ENCODE measurements around the gene POTEB3.
"Not testable (repeated sequence)": the region's sequence is repeated elsewhere in the genome, so short reads cannot be mapped to it uniquely, and the experiment has no call there.

POTEB3 gene

DNA sequence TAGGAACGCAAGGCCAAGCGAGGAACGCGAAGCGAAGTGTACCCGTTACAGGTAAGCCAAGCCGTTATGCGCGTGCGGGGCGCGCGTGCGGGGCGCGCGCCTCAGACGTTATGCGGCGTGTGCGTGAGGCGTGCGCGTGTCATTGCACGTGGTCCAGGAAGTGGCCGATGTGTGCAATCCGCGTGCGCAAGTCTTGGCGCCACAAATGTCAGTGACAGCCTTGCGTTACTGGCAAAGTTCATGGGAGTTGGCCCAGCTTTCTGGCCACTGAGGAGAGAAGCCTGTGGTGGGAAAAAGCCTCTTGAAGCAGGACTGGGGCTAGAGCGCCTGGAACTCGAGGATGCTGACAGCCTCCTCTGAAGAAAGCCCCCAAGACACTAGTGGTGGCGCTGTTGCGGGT is at the start of gene POTEB3:
Gene POTEB3 (minus strand): TSS at position 101 of the 400 bp plus-strand sequence. CDS start 488 bp downstream, outside the sequence.
- DNase-seq (ENCODE audit: low spot score): not testable (repeated sequence)

DNA sequence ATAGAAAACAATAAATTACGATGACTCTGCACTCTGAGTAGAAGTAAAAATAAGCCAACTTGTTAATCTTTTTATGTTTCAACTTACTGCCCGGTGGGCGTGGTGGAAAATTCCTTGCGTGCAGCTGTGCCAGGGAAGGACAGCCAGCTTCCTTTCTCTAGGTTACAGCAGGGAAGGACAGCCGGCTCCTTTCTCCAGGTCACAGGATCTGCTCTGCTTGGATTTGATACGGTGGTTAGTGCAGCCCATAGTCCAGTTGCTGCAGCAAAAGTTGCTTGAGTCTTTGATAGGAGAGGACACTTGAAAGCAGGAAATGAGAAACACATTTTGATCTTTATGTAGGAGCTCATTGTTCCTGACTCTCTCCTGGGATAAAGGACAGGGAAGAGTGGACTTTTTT is 13.4 kb upstream of the POTEB3 start:
- DNase-seq (ENCODE audit: low spot score): not testable (repeated sequence)

DNA sequence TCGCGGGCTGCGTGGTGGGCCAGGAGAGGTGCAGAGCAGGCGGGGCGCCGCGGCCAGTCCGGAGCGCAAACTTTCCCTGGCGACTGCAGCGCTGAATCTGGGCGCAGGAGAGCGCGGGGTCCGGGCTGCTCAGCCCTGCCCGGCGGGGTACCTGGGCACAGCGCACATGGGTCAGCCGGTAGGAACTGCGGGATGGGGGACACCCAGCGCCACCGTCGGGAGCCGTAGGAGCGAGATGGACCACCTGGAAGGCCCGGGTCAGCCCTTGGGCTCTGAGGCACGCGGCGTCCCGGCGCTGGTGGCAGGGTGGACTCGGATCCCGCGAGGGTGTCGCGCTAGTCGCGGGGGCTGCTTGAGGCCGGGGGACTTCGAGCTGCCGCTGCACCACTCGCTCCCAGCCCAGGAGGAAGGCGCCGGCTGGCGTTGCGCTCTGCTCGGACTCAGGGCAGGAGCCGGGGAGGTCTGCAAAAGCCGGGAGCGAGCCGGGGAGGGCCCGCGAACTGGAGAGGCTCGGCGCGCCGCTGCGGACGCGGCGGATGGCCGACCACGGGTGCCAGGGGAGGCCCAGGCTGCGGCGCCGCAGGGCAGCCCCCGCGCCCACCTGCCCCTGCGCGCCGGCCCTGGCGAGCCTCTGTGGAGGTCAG is 11.7 kb upstream of the POTEB3 start:
- DNase-seq (ENCODE audit: low spot score): not testable (repeated sequence)

DNA sequence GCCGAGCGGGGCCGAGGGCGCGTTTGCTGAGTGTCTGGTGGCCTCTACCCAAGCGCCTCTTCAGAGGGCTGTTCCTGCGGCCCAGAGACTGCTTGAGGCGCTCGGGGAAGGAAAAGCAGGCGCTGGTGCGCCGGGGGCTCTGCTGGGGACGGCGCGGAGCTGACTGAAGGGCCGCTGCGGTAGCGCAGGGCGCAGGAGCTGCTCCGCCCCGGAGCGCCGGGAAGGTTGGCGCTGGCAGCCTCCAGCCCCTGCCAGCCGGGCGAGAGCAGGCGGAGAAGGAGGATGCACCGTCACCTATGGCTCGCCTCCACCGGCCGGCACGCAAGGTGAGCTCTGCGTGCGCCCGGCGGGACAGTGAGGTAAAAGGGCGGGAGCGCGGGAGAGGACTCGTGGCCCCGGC is 11.2 kb upstream of the POTEB3 start:
- not testable (repeated sequence) for DNase-seq (ENCODE audit: low spot score)

DNA sequence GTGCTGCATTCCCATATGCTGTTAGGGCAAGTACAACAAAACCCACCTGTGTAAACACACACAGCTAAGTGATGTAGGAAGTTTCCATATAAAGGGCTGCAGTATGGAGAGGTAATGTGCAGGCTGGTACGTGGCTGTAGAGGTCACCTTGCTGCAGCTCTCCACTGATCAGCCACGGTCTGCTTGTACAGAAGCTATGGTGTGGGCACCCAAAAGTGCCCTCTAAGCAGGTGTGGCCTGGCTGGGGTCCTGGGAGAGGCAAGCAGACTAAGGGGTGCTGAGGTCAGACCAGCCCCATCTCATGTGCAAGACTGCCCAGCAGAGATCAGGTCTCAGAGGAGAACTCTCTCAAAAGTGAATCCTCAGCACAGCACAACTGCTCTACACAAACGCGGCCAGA is 32.9 kb downstream of the POTEB3 start:
- not testable (repeated sequence) for DNase-seq (ENCODE audit: low spot score)

DNA sequence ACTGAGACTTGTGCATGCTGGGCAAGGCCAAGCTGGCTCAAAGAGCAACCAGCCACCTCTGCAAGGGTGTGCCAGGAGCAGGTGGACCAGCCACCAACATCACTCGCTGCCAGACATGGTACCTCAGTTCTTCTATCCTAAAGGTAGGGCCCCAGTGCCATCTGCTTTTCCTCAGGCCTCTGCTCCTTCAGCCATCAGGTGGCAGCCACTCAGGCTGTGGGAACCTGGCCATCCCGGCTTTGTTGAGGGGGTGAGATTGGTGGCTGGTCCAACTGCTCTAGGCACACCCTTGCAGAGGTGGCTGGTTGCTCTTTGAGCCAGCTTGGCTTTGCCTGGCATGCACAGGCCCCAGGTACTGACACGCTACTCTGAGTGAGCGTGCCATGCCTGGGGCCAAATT is 38.8 kb downstream of the POTEB3 start:
- DNase-seq (ENCODE audit: low spot score): not testable (repeated sequence)

DNA sequence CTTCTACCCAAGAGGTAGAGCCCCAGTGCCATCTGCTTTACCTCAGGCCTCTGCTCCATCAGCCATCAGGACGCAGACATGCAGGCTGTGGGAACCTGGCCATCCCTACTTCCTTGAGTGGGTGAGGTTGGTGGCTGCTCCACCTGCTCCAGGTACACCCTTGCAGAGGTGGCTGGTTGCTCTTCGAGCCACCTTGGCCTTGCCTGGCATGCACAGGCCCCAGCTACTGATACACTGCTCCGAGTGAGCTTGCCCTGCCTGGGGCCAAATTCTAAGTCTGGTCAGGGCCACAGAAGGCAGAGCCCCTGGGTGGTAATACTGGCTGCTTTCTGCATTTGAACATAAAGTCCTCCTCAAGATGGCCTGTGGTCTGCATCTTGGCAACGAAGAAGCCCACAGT is 41.2 kb downstream of the POTEB3 start:
- DNase-seq (ENCODE audit: low spot score): not testable (repeated sequence)

DNA sequence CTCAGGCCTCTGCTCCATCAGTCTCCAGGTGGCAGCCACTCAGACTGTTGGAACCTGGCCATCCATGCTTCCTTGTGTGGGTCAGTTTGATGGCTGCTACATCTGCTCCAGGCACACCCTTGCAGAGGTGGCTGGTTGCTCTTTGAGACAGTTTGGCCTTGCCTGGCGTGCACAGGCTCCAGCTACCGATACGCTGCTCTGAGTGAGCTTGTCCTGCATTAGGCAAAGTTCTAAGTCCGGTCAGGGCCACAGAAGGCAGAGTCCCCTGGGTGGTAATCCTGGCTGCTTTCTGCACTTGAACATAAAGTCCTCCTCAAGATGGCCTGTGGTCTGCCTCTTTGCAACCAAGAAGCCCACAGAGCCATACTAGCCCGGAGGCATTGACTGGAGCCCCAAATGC is 41.8 kb downstream of the POTEB3 start:
- not testable (repeated sequence) for DNase-seq (ENCODE audit: low spot score)

DNA sequence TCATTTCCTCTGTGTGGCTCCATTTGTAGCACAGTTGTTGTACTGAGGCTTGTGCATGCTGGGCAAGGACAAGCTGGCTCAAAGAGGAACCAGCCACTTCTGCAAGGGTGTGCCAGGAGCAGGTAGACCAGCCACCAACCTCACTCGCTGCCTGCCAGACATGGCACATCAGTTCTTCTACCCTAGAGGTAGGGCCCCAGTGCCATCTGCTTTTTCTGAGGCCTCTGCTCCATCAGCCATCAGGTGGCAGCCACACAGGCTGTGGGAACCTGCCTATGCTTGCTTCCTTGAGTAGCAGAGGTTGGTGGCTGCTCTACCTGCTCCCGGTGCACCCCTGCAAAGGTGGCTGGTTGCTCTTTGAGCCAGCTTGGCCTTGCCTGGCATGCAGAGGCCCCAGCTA is 42.6 kb downstream of the POTEB3 start:
- DNase-seq (ENCODE audit: low spot score): not testable (repeated sequence)

DNA sequence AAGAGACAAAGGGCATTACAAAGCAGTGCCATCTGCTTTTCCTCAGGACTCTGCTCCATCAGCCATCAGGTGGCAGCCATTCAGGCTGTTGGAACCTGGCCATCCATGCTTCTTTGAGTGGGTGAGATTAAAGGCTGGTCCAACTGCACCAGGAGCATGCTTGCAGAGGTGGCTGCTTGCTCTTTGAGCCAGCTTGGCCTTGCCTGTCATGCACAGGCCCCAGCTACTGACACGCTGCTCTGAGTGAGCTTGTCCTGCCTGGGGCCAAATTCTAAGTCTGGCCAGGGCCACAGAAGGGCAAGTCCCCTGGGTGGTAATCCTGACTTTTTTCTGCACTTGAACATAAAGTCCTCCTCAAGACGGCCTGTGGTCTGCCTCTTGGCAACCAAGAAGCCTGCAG is 43.1 kb downstream of the POTEB3 start:
- not testable (repeated sequence) for DNase-seq (ENCODE audit: low spot score)

DNA sequence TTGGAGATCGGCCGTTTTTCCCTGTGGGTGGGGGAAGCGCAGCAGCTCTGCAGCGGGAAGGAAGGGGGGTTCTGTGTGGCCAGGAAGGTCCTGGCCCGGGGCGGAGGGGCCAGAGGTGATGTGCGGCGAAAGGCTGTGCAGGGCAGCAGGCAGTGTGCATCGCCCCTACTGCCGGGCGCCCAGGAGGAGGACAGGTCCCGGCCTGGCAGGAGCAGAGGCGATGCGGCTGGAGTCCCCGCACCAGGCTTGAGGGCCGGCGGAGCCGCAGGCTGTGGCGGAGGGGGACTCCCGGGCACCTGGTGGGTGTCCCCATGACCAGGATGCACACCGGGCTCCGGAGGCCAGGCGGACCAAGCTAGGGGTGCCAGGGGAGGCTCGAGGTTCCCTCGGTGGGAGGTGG is 54.3 kb downstream of the POTEB3 start:
- not testable (repeated sequence) for DNase-seq (ENCODE audit: low spot score)

DNA sequence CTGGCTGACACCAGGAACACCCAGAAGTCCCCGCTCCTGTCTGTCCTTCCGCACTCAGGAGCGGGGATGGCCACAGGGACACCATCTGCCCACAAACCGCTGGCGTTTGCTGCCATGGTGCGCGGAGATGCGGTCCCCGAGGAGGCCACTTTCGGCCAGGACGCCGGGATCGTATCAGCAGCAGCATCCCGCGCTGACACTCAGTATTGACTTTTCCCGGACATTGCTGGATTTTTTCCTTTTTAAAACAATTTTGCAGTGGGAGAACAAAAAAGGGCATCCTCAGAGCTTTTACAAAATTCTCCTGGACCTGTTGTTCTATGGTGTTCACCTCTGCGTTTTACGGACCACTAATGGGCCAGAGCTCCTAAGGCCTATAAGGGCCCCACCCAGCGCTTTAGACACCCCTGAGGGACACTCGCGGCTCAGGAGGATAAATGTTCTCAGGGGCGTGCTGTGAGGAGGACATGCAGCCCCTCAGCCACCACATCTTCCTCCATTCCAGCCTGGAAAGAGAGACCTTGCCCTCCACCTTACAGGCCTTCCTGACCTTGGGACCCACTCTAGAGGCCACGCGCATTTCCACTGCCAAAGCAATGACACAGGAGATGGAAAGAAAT is 56.3 kb downstream of the POTEB3 start:
- not testable (repeated sequence) for DNase-seq (ENCODE audit: low spot score)

DNA sequence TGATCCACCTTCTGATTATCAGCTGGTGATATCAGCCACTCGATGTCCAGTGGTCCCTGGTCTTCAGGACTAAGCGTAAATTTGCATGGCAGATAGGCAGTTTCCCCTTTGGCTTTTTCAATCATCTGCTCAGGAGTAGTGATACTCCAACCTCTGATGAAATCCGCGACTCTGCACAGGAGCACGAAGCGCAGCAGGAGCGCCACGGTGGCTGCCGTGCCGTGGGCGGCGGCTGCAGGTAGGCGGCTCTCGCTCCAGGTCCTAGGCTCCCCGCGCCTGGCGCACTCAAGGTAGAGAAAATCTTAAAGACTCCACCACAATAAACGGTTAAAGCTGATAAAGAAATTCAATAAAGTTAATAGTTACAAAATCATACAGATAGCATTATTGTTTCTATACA is 66.6 kb downstream of the POTEB3 start:
- not testable (repeated sequence) for DNase-seq (ENCODE audit: low spot score)

DNA sequence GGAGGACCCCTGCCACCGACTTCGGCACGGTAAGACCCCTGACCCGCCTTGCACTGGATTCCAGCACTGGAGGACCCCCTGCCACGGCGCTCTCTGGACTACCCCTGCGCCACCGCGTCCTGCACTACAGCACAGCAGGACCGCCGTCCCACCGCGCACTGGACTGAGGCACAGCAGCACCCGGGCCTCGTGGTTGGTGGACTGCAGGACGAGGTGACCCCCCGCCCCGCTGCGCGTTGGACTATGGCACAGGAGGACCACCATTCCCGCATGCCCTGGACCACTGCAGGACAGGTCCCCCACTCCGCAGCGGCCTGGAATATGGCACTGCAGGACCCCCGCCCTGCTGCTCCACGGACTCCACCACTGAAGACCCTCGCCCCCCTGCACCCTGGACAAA is 71.1 kb downstream of the POTEB3 start:
- DNase-seq (ENCODE audit: low spot score): not testable (repeated sequence)

DNA sequence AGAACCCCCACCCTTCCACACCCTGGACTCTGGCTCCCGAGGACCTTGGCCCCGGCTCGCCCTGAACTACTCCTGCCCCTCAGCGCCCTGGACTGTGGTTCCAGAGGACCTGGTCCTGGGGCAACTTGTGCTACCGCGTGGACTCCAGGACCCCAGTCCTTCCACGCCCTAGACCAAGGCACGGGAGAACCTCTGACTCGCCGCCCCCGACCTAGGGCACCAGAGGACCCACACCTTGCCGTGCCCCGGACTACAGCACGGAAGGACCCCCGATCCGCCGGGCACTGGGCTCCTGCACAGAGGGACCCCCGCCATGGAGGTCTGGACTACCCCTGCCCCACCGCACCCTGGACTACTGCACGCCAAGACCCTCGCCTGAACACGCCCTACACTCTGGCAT is 71.7 kb downstream of the POTEB3 start:
- DNase-seq (ENCODE audit: low spot score): not testable (repeated sequence)

All from globus pallidus (tissue), 1 donor.